Astrocyte (in vitro differentiated cells and primary cell): ENCODE data around the gene TCF7L2. TPM values are rescaled to one million over a fixed set of nuclear protein-coding genes. Genes with fewer than 3 reads are reported as not detected.

Experiments used
- DNase-seq: peaks from one replicate; pipeline ENCODE4 v3.0.0-alpha.2; 2010; ENCODE audit warnings: low read depth
- FAIRE-seq: peaks from 2 replicates; lab custom pipeline; 2011; peaks lifted over from hg19 to GRCh38; lab: Jason Lieb, UNC
- H2AFZ ChIP-seq: 2 replicates; pipeline ENCODE4 v1.6.0; 2012; ENCODE audit warnings: low read depth, low read length, inconsistent platforms
- H3K27ac ChIP-seq: 2 replicates; pipeline ENCODE4 v1.5.1; 2011; ENCODE audit warnings: low read depth, low read length, inconsistent platforms
- H3K27me3 ChIP-seq: 2 replicates; pipeline ENCODE4 v1.6.0; 2011; ENCODE audit warnings: low read length, inconsistent platforms; ENCODE audit not compliant: insufficient read depth
- H3K36me3 ChIP-seq: 2 replicates; pipeline ENCODE4 v1.5.1; 2011; ENCODE audit warnings: low read length, inconsistent platforms; ENCODE audit not compliant: insufficient read depth
- H3K4me1 ChIP-seq: 2 replicates; pipeline ENCODE4 v1.5.1; 2011; ENCODE audit warnings: low read length, inconsistent platforms; ENCODE audit not compliant: insufficient read depth
- H3K4me2 ChIP-seq: 2 replicates; pipeline ENCODE4 v1.6.0; 2012; ENCODE audit warnings: low read length, inconsistent platforms
- H3K4me3 ChIP-seq: 2 replicates; pipeline ENCODE4 v1.5.1; 2011; ENCODE audit warnings: low read depth, mild to moderate bottlenecking, low read length, inconsistent platforms; ENCODE audit not compliant: insufficient read depth
- H3K79me2 ChIP-seq: 2 replicates; pipeline ENCODE4 v1.6.0; 2012; ENCODE audit warnings: mild to moderate bottlenecking, low read length, inconsistent platforms; ENCODE audit not compliant: insufficient read depth
- H3K9ac ChIP-seq: 2 replicates; pipeline ENCODE4 v1.6.0; 2012; ENCODE audit warnings: mild to moderate bottlenecking, low read length, inconsistent platforms
- H3K9me3 ChIP-seq: 2 replicates; pipeline ENCODE4 v1.5.1; 2012; ENCODE audit warnings: low read depth, mild to moderate bottlenecking, low read length, inconsistent platforms; ENCODE audit not compliant: insufficient read depth
- H4K20me1 ChIP-seq: 2 replicates; pipeline ENCODE4 v1.6.0; 2012; ENCODE audit warnings: low read length, inconsistent platforms; ENCODE audit not compliant: insufficient read depth
- H3K27ac Mint-ChIP-seq: one replicate; pipeline ENCODE4 v1.8.0; 2021; ENCODE audit warnings: mild to moderate bottlenecking, mixed read lengths; ENCODE audit not compliant: unreplicated experiment
- H3K27me3 Mint-ChIP-seq: one replicate; pipeline ENCODE4 v1.8.0; 2021; ENCODE audit warnings: low read depth, mixed read lengths; ENCODE audit not compliant: unreplicated experiment
- H3K36me3 Mint-ChIP-seq: one replicate; pipeline ENCODE4 v1.8.0; 2021; ENCODE audit warnings: low read depth, mixed read lengths; ENCODE audit not compliant: unreplicated experiment
- H3K4me1 Mint-ChIP-seq: one replicate; pipeline ENCODE4 v1.8.0; 2021; ENCODE audit warnings: low read depth, mixed read lengths; ENCODE audit not compliant: unreplicated experiment
- H3K4me3 Mint-ChIP-seq: one replicate; pipeline ENCODE4 v1.8.0; 2021; ENCODE audit warnings: mild to moderate bottlenecking, moderate library complexity, mixed read lengths; ENCODE audit not compliant: unreplicated experiment
- H3K9me3 Mint-ChIP-seq: one replicate; pipeline ENCODE4 v1.8.0; 2021; ENCODE audit warnings: mild to moderate bottlenecking, mixed read lengths; ENCODE audit not compliant: unreplicated experiment
- EZH2 ChIP-seq: IDR thresholded peaks from 2 replicates; pipeline ENCODE4 v1.6.1; 2012; ENCODE audit warnings: mild to moderate bottlenecking, low read length, inconsistent platforms; ENCODE audit not compliant: insufficient read depth
- total RNA-seq: library from RNA; stranded (reverse); gene quantifications from 2 replicates; pipeline ENCODE4 v1.2.1, GENCODE V29; 2021
- TF ChIP-seq, protein P1 (sequence below): IDR thresholded peaks from 2 replicates; pipeline ENCODE4 v1.5.1; 2011; ENCODE audit warnings: low read depth, mild to moderate bottlenecking, inconsistent platforms, low read length, moderate library complexity; ENCODE audit not compliant: insufficient read depth

The TCF7L2 gene
- total RNA-seq, 1 donor from 2014 or later: 52.4 TPM

DNA sequence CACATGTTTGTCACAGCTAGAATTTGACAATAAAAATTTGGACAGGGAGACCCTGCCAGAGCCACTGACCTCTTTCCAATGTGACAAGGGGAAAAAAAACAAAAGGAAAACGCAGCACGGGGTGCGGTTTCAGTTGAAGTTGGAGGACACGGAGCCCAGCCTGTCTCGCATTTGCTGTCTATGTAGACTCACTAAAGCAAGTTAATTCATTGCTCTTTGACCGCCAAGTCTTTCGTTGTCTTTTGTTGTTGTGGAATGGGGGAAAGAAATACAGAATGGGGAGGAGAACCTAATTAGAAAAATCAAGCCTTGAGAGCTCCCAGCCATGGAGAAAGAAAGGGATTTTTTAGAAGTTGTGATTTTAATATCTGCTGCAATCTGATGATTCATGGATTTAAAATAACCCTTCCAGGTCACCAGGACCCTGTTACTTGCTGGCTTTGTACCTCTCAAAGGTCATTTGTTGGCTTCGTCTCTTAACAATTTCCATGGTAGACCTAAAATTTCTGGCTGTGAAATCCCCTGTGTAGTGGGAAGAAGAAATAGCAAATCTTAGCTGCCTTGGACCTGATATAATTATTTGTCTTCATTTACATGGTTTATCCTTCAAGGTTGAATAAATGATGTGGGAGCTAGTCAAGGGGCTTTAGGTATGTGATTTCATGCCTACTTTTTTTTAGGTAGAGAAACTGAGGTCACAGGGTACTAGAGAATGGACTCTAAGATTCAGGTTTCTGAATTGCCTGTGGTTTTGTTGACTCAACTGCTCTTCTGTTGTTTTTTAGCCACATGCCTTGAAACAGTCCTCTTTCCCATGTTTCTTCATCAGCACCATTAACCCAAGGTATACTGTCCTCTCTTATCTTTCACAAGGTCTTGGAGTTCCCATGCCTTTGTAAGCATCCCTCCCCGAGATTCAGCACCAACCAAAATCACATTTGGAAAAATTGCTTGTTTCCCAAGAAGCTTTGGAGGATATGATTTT is 78.7 kb downstream of the TCF7L2 start:
- Mint-ChIP-seq H3K27ac (peak overlapping the region; percentile 96), H3K27me3 (no peaks in the 10 kb centered on the region), H3K4me3 (peak overlapping the region; percentile 35), H3K9me3 (no peaks in the 10 kb centered on the region), H3K4me1 (peaks cover 54% of the 10 kb centered on the region), H3K36me3 (peaks cover 8% of the 10 kb centered on the region)
- TF ChIP-seq EZH2: no peak
- TF ChIP-seq, protein P1, sequence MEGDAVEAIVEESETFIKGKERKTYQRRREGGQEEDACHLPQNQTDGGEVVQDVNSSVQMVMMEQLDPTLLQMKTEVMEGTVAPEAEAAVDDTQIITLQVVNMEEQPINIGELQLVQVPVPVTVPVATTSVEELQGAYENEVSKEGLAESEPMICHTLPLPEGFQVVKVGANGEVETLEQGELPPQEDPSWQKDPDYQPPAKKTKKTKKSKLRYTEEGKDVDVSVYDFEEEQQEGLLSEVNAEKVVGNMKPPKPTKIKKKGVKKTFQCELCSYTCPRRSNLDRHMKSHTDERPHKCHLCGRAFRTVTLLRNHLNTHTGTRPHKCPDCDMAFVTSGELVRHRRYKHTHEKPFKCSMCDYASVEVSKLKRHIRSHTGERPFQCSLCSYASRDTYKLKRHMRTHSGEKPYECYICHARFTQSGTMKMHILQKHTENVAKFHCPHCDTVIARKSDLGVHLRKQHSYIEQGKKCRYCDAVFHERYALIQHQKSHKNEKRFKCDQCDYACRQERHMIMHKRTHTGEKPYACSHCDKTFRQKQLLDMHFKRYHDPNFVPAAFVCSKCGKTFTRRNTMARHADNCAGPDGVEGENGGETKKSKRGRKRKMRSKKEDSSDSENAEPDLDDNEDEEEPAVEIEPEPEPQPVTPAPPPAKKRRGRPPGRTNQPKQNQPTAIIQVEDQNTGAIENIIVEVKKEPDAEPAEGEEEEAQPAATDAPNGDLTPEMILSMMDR: no peak
- Histone ChIP-seq H2AFZ (no peak overlapping the region), H3K4me1 (peaks cover 42% of the 10 kb centered on the region), H3K27ac (no peak overlapping the region), H4K20me1 (peaks cover 64% of the 10 kb centered on the region), H3K36me3 (no peaks in the 10 kb centered on the region), H3K79me2 (peaks cover 54% of the 10 kb centered on the region), H3K4me3 (no peak overlapping the region), H3K9ac (peak overlapping the region; percentile 19), H3K9me3 (no peaks in the 10 kb centered on the region), H3K27me3 (no peaks in the 10 kb centered on the region), H3K4me2 (peak overlapping the region; percentile 66)
- DNase-seq: peak; percentile 54
- FAIRE-seq: no peak

DNA sequence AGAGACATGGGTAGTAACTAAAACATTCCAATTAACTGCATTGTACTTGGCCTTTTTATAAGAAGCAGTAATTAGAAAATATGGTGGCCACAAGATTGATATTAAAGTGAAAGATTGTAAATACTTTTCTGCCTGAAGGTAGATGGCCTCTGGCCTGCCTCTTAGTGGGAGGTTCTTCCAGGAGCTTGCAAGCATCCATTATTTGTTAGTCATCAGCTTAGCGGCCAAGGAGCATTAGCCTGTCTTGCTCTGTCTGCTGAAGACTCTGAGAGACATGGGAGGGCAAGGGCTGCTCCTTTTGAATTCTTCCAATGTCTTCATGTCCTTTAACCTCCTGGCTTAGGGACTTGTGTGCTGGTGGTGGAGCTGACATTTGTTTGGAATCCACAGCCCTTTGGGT is 80.4 kb downstream of the TCF7L2 start:
- FAIRE-seq (no peak), DNase-seq (peak; percentile 73)
- H3K9me3 Mint-ChIP-seq: no peaks in the 10 kb centered on the region
- H3K27ac Mint-ChIP-seq: peak overlapping the region; percentile 96
- Histone ChIP-seq H4K20me1 (peaks cover 79% of the 10 kb centered on the region), H3K4me3 (no peak overlapping the region), H3K27me3 (no peaks in the 10 kb centered on the region), H3K4me2 (no peak overlapping the region), H3K27ac (no peak overlapping the region), H2AFZ (no peak overlapping the region), H3K4me1 (peaks cover 42% of the 10 kb centered on the region), H3K79me2 (peaks cover 62% of the 10 kb centered on the region), H3K9ac (no peak overlapping the region), H3K9me3 (no peaks in the 10 kb centered on the region), H3K36me3 (no peaks in the 10 kb centered on the region)
- H3K36me3 Mint-ChIP-seq: peaks cover 10% of the 10 kb centered on the region
- no peak overlapping the region for H3K4me3 Mint-ChIP-seq
- H3K4me1 Mint-ChIP-seq: peaks cover 60% of the 10 kb centered on the region
- no peaks in the 10 kb centered on the region for H3K27me3 Mint-ChIP-seq
- TF ChIP-seq EZH2: no peak
- TF ChIP-seq, protein P1: no peak
